ENCODE data around the gene JARID2. TPM values are rescaled to one million over a fixed set of nuclear protein-coding genes. Genes with fewer than 3 reads are reported as not detected.

The JARID2 gene
- total RNA-seq, 1 experiment from 2014 or later = 23.6 TPM

DNA sequence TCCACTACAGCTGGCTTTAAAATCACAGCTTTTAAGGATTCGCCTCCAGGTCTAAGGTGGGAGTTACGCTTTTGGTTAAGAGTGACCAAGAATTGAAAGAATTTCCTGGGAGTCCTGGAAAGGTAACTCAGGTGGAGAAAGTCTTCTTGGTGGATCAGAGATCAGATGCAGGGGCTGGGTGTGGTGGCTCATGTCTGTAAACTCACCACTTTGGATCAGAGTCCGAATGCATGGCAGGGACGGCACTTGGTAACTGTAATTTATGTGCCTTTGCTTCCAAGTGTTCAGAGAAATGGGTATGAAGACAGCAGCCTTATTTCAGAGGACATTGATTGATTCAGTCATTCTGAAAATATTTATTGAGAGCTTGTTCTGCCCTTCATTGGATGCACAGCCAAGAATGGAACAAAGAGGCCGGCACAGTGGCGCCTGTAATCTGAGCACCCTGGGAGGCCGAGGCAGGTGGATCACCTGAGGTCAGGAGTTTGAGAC, 18.0 kb upstream of the JARID2 start:
- H3K27me3 ChIP-seq (ENCODE audit: insufficient read depth, low read length) = no peaks in the 10 kb centered on the region
- H3K79me2 ChIP-seq (ENCODE audit: insufficient read depth, low read length) = no peaks in the 10 kb centered on the region
- intact Hi-C loops (cut with micrococcal nuclease) = no loop called here
- no peak overlapping the region for H3K4me2 ChIP-seq (ENCODE audit: low read length)
- no peak for TF ChIP-seq SIN3A (IDR thresholded peaks at IDR 0.05; ENCODE audit: low read depth)
- no peak overlapping the region for H2AFZ ChIP-seq (ENCODE audit: low read depth, low read length, poor library complexity, severe bottlenecking)
- no peak for ATAC-seq
- H3K36me3 ChIP-seq (ENCODE audit: control insufficient read depth in 1 of 2, insufficient read depth in 2 of 2, low read length in 2 of 2) = no peaks in the 10 kb centered on the region
- no peak overlapping the region for H3K4me3 ChIP-seq (replicated peaks in 1 of 2; ENCODE audit: low read depth in 1 of 2, low read length in 2 of 2)
- no peaks in the 10 kb centered on the region for H3K9me2 ChIP-seq (ENCODE audit: insufficient read depth)
- no peak overlapping the region for H3K9ac ChIP-seq (ENCODE audit: low read length)
- no peaks in the 10 kb centered on the region for H3K9me3 ChIP-seq (ENCODE audit: control insufficient read depth in 1 of 2, insufficient read depth in 1 of 2, low read depth in 1 of 2, low read length in 2 of 2)
- no peaks in the 10 kb centered on the region for H4K20me1 ChIP-seq (ENCODE audit: insufficient read depth)
- POLR2A ChIA-PET = no interaction called here
- RAD21 ChIA-PET (ENCODE audit: low non-redundant PET in 1 of 2, low total read pairs in 2 of 2, uncharacterized antibody in 2 of 2, unreplicated experiment in 2 of 2) = no interaction called here
- no TSS peak for BruUV-seq (replicated peaks)
- H3K4me1 ChIP-seq (ENCODE audit: control insufficient read depth in 1 of 2, insufficient read depth in 2 of 2, low read length in 2 of 2) = peaks cover 3 to 13% of the 10 kb centered on the region in 2 experiments; a peak in 3 of 4 replicates
- H3K27ac ChIP-seq (ENCODE audit: low read depth, low read length) = no peak overlapping the region
- DNase-seq (ENCODE audit: low read depth, low spot score) = no peak
- CTCF ChIA-PET = no interaction called here

DNA sequence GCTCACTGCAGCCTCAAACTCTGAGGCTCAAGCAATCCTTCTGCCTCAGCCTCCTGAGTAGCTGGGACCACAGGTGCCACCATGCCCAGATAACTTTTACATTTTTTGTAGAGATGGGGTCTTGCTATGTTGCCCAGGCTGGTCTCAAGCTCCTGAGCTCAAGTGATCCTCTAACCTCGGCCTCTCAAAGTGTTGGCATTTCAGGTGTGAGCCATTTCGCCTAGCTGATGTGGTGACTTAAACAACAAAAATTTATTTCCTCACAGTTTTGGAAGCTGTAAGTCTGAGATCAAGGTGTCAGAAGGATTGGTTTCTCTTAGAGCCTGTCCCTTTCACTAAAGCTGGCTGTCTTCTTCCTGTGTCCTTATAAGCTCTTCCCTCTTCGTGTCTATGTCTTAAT, 15.0 kb upstream of the JARID2 start:
- Histone ChIP-seq H3K9me3 (ENCODE audit: control insufficient read depth in 1 of 2, insufficient read depth in 1 of 2, low read depth in 1 of 2, low read length in 2 of 2) (no peaks in the 10 kb centered on the region), H3K27ac (ENCODE audit: low read depth, low read length) (no peak overlapping the region), H3K79me2 (ENCODE audit: insufficient read depth, low read length) (no peaks in the 10 kb centered on the region), H3K4me3 (replicated peaks in 1 of 2; ENCODE audit: low read depth in 1 of 2, low read length in 2 of 2) (no peak overlapping the region), H3K4me1 (ENCODE audit: control insufficient read depth in 1 of 2, insufficient read depth in 2 of 2, low read length in 2 of 2) (peaks cover 3 to 13% of the 10 kb centered on the region in 2 experiments; a peak in 3 of 4 replicates), H3K9ac (ENCODE audit: low read length) (no peak overlapping the region), H4K20me1 (ENCODE audit: insufficient read depth) (no peaks in the 10 kb centered on the region), H3K27me3 (ENCODE audit: insufficient read depth, low read length) (no peaks in the 10 kb centered on the region), H3K36me3 (ENCODE audit: control insufficient read depth in 1 of 2, insufficient read depth in 2 of 2, low read length in 2 of 2) (no peaks in the 10 kb centered on the region), H3K9me2 (ENCODE audit: insufficient read depth) (no peaks in the 10 kb centered on the region), H3K4me2 (ENCODE audit: low read length) (no peak overlapping the region), H2AFZ (ENCODE audit: low read depth, low read length, poor library complexity, severe bottlenecking) (no peak overlapping the region)
- POLR2A ChIA-PET = no interaction called here
- intact Hi-C loops (cut with micrococcal nuclease) = no loop called here
- no peak for TF ChIP-seq POLR2A (IDR thresholded peaks at IDR 0.05; ENCODE audit: borderline replicate concordance, extremely low read depth, insufficient read depth, insufficient read length)
- TF ChIP-seq RAD21 (IDR thresholded peaks at IDR 0.05; ENCODE audit: low read depth) = no peak
- TF ChIP-seq, protein P1, sequence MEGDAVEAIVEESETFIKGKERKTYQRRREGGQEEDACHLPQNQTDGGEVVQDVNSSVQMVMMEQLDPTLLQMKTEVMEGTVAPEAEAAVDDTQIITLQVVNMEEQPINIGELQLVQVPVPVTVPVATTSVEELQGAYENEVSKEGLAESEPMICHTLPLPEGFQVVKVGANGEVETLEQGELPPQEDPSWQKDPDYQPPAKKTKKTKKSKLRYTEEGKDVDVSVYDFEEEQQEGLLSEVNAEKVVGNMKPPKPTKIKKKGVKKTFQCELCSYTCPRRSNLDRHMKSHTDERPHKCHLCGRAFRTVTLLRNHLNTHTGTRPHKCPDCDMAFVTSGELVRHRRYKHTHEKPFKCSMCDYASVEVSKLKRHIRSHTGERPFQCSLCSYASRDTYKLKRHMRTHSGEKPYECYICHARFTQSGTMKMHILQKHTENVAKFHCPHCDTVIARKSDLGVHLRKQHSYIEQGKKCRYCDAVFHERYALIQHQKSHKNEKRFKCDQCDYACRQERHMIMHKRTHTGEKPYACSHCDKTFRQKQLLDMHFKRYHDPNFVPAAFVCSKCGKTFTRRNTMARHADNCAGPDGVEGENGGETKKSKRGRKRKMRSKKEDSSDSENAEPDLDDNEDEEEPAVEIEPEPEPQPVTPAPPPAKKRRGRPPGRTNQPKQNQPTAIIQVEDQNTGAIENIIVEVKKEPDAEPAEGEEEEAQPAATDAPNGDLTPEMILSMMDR (IDR thresholded peaks at IDR 0.05 in 2 of 3, conservative IDR thresholded peaks at IDR 0.05 in 1 of 3; ENCODE audit: borderline replicate concordance in 1 of 3, insufficient read depth in 1 of 3, low read depth in 2 of 3, low read length in 2 of 3) = no peak
- TF ChIP-seq, protein P2, sequence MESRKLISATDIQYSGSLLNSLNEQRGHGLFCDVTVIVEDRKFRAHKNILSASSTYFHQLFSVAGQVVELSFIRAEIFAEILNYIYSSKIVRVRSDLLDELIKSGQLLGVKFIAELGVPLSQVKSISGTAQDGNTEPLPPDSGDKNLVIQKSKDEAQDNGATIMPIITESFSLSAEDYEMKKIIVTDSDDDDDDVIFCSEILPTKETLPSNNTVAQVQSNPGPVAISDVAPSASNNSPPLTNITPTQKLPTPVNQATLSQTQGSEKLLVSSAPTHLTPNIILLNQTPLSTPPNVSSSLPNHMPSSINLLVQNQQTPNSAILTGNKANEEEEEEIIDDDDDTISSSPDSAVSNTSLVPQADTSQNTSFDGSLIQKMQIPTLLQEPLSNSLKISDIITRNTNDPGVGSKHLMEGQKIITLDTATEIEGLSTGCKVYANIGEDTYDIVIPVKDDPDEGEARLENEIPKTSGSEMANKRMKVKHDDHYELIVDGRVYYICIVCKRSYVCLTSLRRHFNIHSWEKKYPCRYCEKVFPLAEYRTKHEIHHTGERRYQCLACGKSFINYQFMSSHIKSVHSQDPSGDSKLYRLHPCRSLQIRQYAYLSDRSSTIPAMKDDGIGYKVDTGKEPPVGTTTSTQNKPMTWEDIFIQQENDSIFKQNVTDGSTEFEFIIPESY (IDR thresholded peaks at IDR 0.05; ENCODE audit: extremely low read depth, insufficient replicate concordance, low read length) = no peak
- no peak for TF ChIP-seq ZFX (IDR thresholded peaks at IDR 0.05)
- TF ChIP-seq JUND (IDR thresholded peaks at IDR 0.05) = no peak
- no peak for TF ChIP-seq EZH2phosphoT487 (IDR thresholded peaks at IDR 0.05; ENCODE audit: borderline replicate concordance)
- TF ChIP-seq CBX3 (IDR thresholded peaks at IDR 0.05; ENCODE audit: low read depth) = no peak
- no peak for TF ChIP-seq ZNF274 (IDR thresholded peaks at IDR 0.05; ENCODE audit: low read depth, low read length)
- no TSS peak for BruUV-seq (replicated peaks)
- ATAC-seq (no peak), DNase-seq (ENCODE audit: low read depth, low spot score) (no peak)
- RAD21 ChIA-PET (ENCODE audit: low non-redundant PET in 1 of 2, low total read pairs in 2 of 2, uncharacterized antibody in 2 of 2, unreplicated experiment in 2 of 2) = no interaction called here
- CTCF ChIA-PET = no interaction called here
